Stomach (tissue), 9 donors: ENCODE data around the gene GRM4. TPM values are rescaled to one million over a fixed set of nuclear protein-coding genes. Genes with fewer than 3 reads are reported as not detected.

Experiments used
- DNase-seq, 2 donors: peaks; one replicate each; pipeline versions ENCODE4 v3.0.0 to v3.0.0-alpha.2; 2013 to 2019
- H3K27ac ChIP-seq, 5 donors: fragments of 200-600 bp in 4 of 5; sonication (generic) in 4 of 5; one replicate each; pipeline ENCODE4 v1.5.1; 2013 to 2019; ENCODE audit warnings: mild to moderate bottlenecking in 1 of 5, moderate library complexity in 1 of 5
- H3K27me3 ChIP-seq, 3 donors: fragments of 200-600 bp; sonication (generic); one replicate each; pipeline ENCODE4 v1.5.1; 2017 to 2019; ENCODE audit warnings: mixed run types in 1 of 3
- H3K36me3 ChIP-seq, 4 donors: fragments of 200-600 bp; sonication (generic); 1 replicate in 3 of 4; 2 replicates in 1 of 4; pipeline ENCODE4 v1.5.1; 2016 to 2019
- H3K4me1 ChIP-seq, 4 donors: fragments of 200-600 bp; sonication (generic); one replicate each; pipeline ENCODE4 v1.5.1; 2016 to 2019
- H3K4me3 ChIP-seq, 4 donors: fragments of 200-600 bp; sonication (generic) in 3 of 4; one replicate each; pipeline ENCODE4 v1.5.1; 2016 to 2019; ENCODE audit warnings: mild to moderate bottlenecking in 1 of 4
- H3K9me3 ChIP-seq, 4 donors: fragments of 200-600 bp; sonication (generic); one replicate each; pipeline ENCODE4 v1.5.1; 2016 to 2019
- EP300 ChIP-seq: sonication (generic); formaldehyde crosslinking; IDR thresholded peaks from one replicate; pipeline ENCODE4 v1.6.1; 2017; ENCODE audit warnings: antibody characterized with exemption
- POLR2A ChIP-seq, 4 donors: fragments of 450-650 bp; IDR thresholded peaks; one replicate each; pipeline ENCODE4 v1.6.1; 2016; ENCODE audit warnings: antibody characterized with exemption in 4 of 4, control low read depth in 2 of 4, mild to moderate bottlenecking in 1 of 4, moderate library complexity in 1 of 4
- POLR2AphosphoS5 ChIP-seq, 3 donors: sonication (generic); formaldehyde crosslinking; IDR thresholded peaks; one replicate each; pipeline ENCODE4 v1.6.1; 2016; ENCODE audit warnings: antibody characterized with exemption in 3 of 3
- WGBS, 5 donors: extraction: QIAGEN DNeasy Blood & Tissue Kit in 3 of 5; methylation state at CpG; one replicate each; pipeline versions ENCODE4 v1.1.5 to v1.1.7; 2013 to 2018; 5-methylcytosine and 5-hydroxymethylcytosine counted together
- intact Hi-C: fragments of 100-400 bp; cut with DNase I; formaldehyde crosslinking; loops from one replicate; pipeline ENCODE4 v1.15.1; 2023; ENCODE audit warnings: low total_unique reads
- polyA plus RNA-seq, 3 donors: library from polyadenylated mRNA; stranded (reverse); fragments of 200-250 nt; gene quantifications; one replicate each; pipeline ENCODE4 v1.2.3, GENCODE V29; 2013
- total RNA-seq, 5 donors: library from RNA; depleted of rRNA; stranded (reverse); fragments of >200 nt; gene quantifications; one replicate each; pipeline versions ENCODE4 v1.1.0 to v1.2.3, GENCODE V29; 2014 to 2016
- TF ChIP-seq, protein P1 (sequence below), 7 experiments: fragments of 450-650 bp in 4 of 7; fragments of 200-600 bp in 3 of 7; sonication (generic) in 3 of 7; IDR thresholded peaks; one replicate each; pipeline ENCODE4 v1.5.1; 2016 to 2019; ENCODE audit warnings: antibody characterized with exemption in 7 of 7, control low read depth in 2 of 7, mild to moderate bottlenecking in 1 of 7
- donor health status: healthy with polysubstance abuse.
- donor health status: Bipolar disorder and iron deficiency.
- donor health status: healthy.

The GRM4 gene
- total and polyA plus RNA-seq, 8 donors = 0.55 TPM; not detected in 7

DNA sequence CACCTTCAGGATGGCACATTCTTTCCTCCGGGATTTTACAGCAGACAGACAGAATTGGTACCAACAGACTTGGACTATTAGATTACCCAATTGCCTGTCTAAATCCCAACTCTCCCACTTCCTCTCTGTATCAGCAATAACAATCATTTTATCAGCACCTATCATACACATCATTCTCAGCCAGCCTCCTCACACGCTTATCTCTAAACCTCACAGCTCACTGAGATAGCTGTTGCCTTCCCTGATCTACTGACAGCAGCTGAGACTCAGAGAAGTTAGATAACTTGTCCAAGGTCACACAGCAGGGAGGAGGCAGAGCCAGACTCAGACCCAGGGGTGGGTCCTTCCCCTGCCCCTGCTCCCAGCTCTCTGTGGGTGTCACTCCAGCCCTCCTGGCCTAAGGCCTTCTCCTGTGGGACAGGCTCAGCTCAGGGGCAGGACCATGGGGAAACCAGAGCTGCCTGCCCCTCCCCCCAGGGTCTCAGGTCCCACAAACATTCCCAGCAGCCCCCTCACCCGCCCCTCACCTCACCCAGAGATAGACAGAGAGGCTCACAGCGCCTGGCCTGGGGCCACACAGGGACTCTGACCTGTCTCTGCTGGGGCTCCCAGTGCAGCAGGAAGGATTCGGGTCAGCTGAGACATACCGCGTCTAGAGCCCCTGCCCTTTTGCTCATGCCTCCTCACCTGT lies 92.8 kb downstream of the GRM4 start:
- H3K36me3 ChIP-seq = no peaks in the 10 kb centered on the region
- H3K27me3 ChIP-seq = peaks cover 0 to 55% (median 0%) of the 10 kb centered on the region in 3 donors
- H3K4me3 ChIP-seq = no peak overlapping the region
- intact Hi-C loops = no loop called here
- TF ChIP-seq, protein P1, sequence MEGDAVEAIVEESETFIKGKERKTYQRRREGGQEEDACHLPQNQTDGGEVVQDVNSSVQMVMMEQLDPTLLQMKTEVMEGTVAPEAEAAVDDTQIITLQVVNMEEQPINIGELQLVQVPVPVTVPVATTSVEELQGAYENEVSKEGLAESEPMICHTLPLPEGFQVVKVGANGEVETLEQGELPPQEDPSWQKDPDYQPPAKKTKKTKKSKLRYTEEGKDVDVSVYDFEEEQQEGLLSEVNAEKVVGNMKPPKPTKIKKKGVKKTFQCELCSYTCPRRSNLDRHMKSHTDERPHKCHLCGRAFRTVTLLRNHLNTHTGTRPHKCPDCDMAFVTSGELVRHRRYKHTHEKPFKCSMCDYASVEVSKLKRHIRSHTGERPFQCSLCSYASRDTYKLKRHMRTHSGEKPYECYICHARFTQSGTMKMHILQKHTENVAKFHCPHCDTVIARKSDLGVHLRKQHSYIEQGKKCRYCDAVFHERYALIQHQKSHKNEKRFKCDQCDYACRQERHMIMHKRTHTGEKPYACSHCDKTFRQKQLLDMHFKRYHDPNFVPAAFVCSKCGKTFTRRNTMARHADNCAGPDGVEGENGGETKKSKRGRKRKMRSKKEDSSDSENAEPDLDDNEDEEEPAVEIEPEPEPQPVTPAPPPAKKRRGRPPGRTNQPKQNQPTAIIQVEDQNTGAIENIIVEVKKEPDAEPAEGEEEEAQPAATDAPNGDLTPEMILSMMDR (IDR thresholded peaks at IDR 0.05) = no peak
- TF ChIP-seq EP300 (no peak), POLR2AphosphoS5 (IDR thresholded peaks at IDR 0.05) (no peak), POLR2A (IDR thresholded peaks at IDR 0.05) (no peak)
- H3K4me1 ChIP-seq = peaks cover 0 to 19% (median 9%) of the 10 kb centered on the region in 4 donors
- WGBS, 5 donors = 62 to 74% (median 63%) methylated on average over 7 of the region's 7 CpGs
- no peak for DNase-seq
- no peaks in the 10 kb centered on the region for H3K9me3 ChIP-seq
- no peak overlapping the region for H3K27ac ChIP-seq

DNA sequence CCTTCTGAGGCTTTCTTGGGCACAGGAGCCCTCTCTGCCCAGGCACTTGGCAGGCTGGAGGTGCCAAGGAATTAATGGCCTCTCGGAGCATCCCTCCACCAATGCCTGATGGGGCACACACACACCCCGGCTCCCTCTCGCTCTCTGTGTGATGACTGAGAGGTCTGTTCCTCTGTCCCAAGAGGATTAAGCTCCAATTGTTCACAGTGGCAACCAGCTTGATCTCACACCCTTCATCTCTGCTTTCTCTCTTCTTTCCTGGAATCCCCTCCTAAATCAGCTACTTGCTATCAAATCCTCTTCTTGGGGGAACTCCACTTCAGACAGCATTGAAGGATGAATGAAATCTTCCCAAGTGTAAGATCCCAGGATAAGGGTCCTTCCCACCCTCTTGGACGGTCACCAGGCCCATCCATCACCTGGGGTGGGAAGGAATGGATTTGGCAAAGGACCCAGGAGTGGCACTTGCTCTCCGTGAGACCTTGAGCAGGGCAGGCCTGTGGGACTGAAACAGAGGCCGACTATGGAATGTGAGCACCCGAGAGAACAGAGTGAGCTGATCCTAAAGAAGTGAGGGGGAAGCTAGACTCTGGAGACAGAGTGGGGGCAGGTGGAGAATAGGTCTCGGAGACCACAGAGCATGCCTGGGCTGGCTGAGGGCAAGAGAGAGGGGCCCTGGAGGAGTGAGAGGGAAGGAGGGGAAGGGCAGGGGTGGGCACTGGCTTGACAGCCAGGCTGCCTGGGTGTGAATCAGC lies 93.6 kb downstream of the GRM4 start:
- DNase-seq = no peak
- Histone ChIP-seq H3K27me3 (peaks cover 0 to 59% (median 0%) of the 10 kb centered on the region in 3 donors), H3K9me3 (no peaks in the 10 kb centered on the region), H3K36me3 (no peaks in the 10 kb centered on the region), H3K4me3 (no peak overlapping the region), H3K4me1 (peaks cover 0 to 19% (median 9%) of the 10 kb centered on the region in 4 donors), H3K27ac (no peak overlapping the region)
- no peak for TF ChIP-seq POLR2A (IDR thresholded peaks at IDR 0.05)
- TF ChIP-seq EP300 = no peak
- TF ChIP-seq POLR2AphosphoS5 (IDR thresholded peaks at IDR 0.05) = no peak
- TF ChIP-seq, protein P1 (IDR thresholded peaks at IDR 0.05) = no peak
- intact Hi-C loops = no loop called here
- 70 to 79% (median 72%) methylated on average over 7 to 8 of the region's 8 CpGs for WGBS, 5 donors

DNA sequence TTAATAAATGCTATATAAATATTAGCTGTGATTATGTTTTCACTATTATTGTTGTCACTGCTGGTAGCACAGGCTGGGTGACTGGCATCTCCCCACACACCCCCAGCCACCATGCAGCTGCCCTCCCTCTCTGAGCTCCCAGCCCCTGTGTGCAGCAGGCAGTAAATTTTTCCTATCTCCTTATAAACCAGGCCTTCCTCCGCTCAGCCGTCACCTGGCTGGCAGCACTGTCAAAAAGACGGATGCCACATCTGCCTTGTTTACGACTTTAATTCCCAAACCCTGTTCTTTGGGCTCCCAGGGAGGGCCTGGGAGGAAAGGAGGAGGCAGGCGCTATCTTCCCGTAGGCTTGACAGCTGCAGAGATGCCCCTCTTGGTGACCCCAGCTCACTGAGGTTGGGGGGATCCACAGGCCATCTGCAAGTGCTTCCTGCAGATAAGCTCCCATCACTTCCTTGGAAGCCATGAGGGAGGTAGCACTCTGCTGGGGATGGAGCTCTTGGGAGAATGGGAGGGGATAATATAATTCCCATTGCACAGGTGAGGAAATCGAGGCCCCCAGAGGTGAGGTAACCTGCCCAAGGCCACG lies 94.5 kb downstream of the GRM4 start:
- DNase-seq = no peak
- H3K4me3 ChIP-seq = no peak overlapping the region
- peaks cover 0 to 12% (median 6%) of the 10 kb centered on the region in 4 donors for H3K4me1 ChIP-seq
- peaks cover 0 to 60% (median 0%) of the 10 kb centered on the region in 3 donors for H3K27me3 ChIP-seq
- H3K27ac ChIP-seq = no peak overlapping the region
- TF ChIP-seq POLR2AphosphoS5 (IDR thresholded peaks at IDR 0.05) = no peak
- H3K36me3 ChIP-seq = no peaks in the 10 kb centered on the region
- WGBS, 5 donors = 38 to 62% (median 57%) methylated on average over 8 of the region's 8 CpGs
- H3K9me3 ChIP-seq = no peaks in the 10 kb centered on the region
- intact Hi-C loops = no loop called here

DNA sequence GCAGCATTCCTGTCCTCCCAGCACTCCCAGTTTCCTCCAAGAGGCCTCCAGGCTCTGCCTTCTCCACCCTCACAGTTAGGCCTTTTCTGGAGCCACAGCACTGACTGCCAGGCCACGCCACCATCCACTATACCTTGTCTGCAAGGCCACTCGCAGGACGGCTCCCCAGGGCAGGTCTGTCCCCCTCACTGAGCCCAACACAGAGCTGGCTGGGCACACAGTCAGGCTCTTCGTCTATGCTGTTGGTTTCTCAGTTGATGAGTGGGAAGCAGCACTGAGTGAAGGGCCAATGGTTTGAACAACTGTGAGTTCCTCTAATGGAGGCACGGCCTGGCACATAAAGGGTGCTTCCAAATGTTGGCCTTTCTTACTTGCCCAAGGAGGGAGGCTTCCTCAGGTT lies 95.2 kb downstream of the GRM4 start:
- intact Hi-C loops = no loop called here
- 75 to 97% (median 89%) methylated on average over 4 to 5 of the region's 5 CpGs for WGBS, 5 donors

More for the DNA sequence above, 95.2 kb downstream of the GRM4 start:
- TF ChIP-seq, protein P1 (IDR thresholded peaks at IDR 0.05) = no peak
- TF ChIP-seq POLR2AphosphoS5 (IDR thresholded peaks at IDR 0.05) (no peak), POLR2A (IDR thresholded peaks at IDR 0.05) (no peak), EP300 (no peak)
- no peak overlapping the region for H3K27ac ChIP-seq
- no peak overlapping the region for H3K4me3 ChIP-seq
- H3K27me3 ChIP-seq = peaks cover 0 to 66% (median 0%) of the 10 kb centered on the region in 3 donors
- DNase-seq = no peak
- no peaks in the 10 kb centered on the region for H3K9me3 ChIP-seq
- H3K4me1 ChIP-seq = peaks cover 0 to 5% (median 2%) of the 10 kb centered on the region in 4 donors
- H3K36me3 ChIP-seq = no peaks in the 10 kb centered on the region
